HepG2 (cell line): Measurements from ENCODE around the gene NEAT1. TPM values are rescaled to one million over a fixed set of nuclear protein-coding genes. Genes with fewer than 3 reads are reported as not detected.

Experiments used
- AGO2 ChIP-seq: fragments of 200-400 bp; formaldehyde crosslinking; optimal IDR thresholded peaks from 2 replicates; pipeline ENCODE3; 2017; ENCODE audit warnings: mild to moderate bottlenecking, low read depth, low read length, moderate library complexity
- ARID2 ChIP-seq: sonication (generic); formaldehyde crosslinking; IDR thresholded peaks from 2 replicates; pipeline ENCODE4 v1.8.1; 2022; ENCODE audit warnings: mild to moderate bottlenecking, missing genetic modification reagents, borderline replicate concordance
- ATF7 ChIP-seq, 2 experiments: fragments of 450-650 bp in 1 of 2; sonication (generic) in 1 of 2; formaldehyde crosslinking in 1 of 2; IDR thresholded peaks; 2 replicates each; pipeline versions ENCODE4 v1.4.0 to v1.6.1; 2016 to 2020; ENCODE audit warnings: antibody characterized with exemption in 1 of 2, mild to moderate bottlenecking in 1 of 2, missing genetic modification reagents in 1 of 2
- CEBPB ChIP-seq: IDR thresholded peaks from 2 replicates; pipeline ENCODE4 v1.6.1; 2011; ENCODE audit warnings: low read depth, low read length, improper control_type of control experiment, borderline replicate concordance
- FOXK2 ChIP-seq: fragments of 450-650 bp; IDR thresholded peaks from 2 replicates; pipeline ENCODE4 v1.6.1; 2016
- HES4 ChIP-seq: sonication (generic); formaldehyde crosslinking; IDR thresholded peaks from 2 replicates; pipeline ENCODE4 v1.9.0; 2021; ENCODE audit warnings: mild to moderate bottlenecking, missing genetic modification reagents, borderline replicate concordance
- HOXA5 ChIP-seq: sonication (generic); formaldehyde crosslinking; IDR thresholded peaks from 2 replicates; pipeline ENCODE4 v1.4.0; 2020; ENCODE audit warnings: missing genetic modification reagents
- JUNB ChIP-seq: sonication (generic); formaldehyde crosslinking; IDR thresholded peaks from 2 replicates; pipeline ENCODE4 v1.8.0; 2022; ENCODE audit warnings: missing genetic modification reagents, mild to moderate bottlenecking, borderline replicate concordance
- KDM4B ChIP-seq: sonication (generic); formaldehyde crosslinking; IDR thresholded peaks from 2 replicates; pipeline ENCODE4 v1.4.0; 2020; ENCODE audit warnings: missing genetic modification reagents
- KDM5B ChIP-seq: sonication (generic); formaldehyde crosslinking; IDR thresholded peaks from 2 replicates; pipeline ENCODE4 v1.4.0; 2020; ENCODE audit warnings: missing genetic modification reagents, mild to moderate bottlenecking, borderline replicate concordance
- MLLT10 ChIP-seq: sonication (generic); formaldehyde crosslinking; IDR thresholded peaks from 2 replicates; pipeline ENCODE4 v1.4.0; 2020; ENCODE audit warnings: missing genetic modification reagents
- MXI1 ChIP-seq: IDR thresholded peaks from 3 replicates; pipeline ENCODE4 v1.6.1; 2012; ENCODE audit warnings: low read depth, low read length, inconsistent platforms, borderline replicate concordance
- POLR2AphosphoS2 ChIP-seq: IDR thresholded peaks from 2 replicates; pipeline ENCODE4 v1.6.1; 2011; ENCODE audit warnings: low read depth, low read length, improper control_type of control experiment
- POLR2G ChIP-seq: fragments of 200-400 bp; formaldehyde crosslinking; IDR thresholded peaks from 2 replicates; pipeline ENCODE4 v1.6.1; 2018; ENCODE audit warnings: mild to moderate bottlenecking, low read depth, low read length, moderate library complexity
- RXRA ChIP-seq: sonication (generic); formaldehyde crosslinking; IDR thresholded peaks from 2 replicates; pipeline ENCODE4 v1.5.1; 2020; ENCODE audit warnings: missing genetic modification reagents
- SRF ChIP-seq: IDR thresholded peaks from 2 replicates; pipeline ENCODE4 v1.6.1; 2011; ENCODE audit warnings: mild to moderate bottlenecking, low read depth, low read length, moderate library complexity
- TARDBP ChIP-seq: sonication (generic); formaldehyde crosslinking; IDR thresholded peaks from 2 replicates; pipeline ENCODE4 v1.8.0; 2022; ENCODE audit warnings: mild to moderate bottlenecking, missing genetic modification reagents
- TCF7L2 ChIP-seq: IDR thresholded peaks from 2 replicates; pipeline ENCODE4 v1.6.1; 2011; ENCODE audit warnings: mild to moderate bottlenecking, low read depth, low read length, moderate library complexity
- ZNF143 ChIP-seq: sonication (generic); formaldehyde crosslinking; IDR thresholded peaks from 2 replicates; pipeline ENCODE4 v1.4.0; 2020; ENCODE audit warnings: missing genetic modification reagents
- polyA plus RNA-seq, 8 experiments: library from polyadenylated mRNA; depleted of rRNA in 3 of 8; stranded (reverse) in 7 of 8; unstranded in 1 of 8; fragments of >200 nt; fragmentation: Illumina TruSeq in 4 of 8; extraction: Trizol in 4 of 8; gene quantifications; 2 replicates each; pipeline versions ENCODE4 v1.2.1 to v1.2.3, GENCODE V29; 2011 to 2016; ENCODE audit warnings: low read depth in 4 of 8, missing spikeins in 1 of 8, mixed read lengths in 1 of 8; ENCODE audit not compliant: insufficient read depth in 1 of 8
- total RNA-seq, 5 experiments: library from RNA; depleted of rRNA; stranded (reverse); fragments of >200 nt; fragmentation: Illumina TruSeq; extraction: Trizol; gene quantifications; 2 replicates each; pipeline ENCODE4 v1.2.3, GENCODE V29; 2016; ENCODE audit warnings: low read depth in 1 of 5
- TF ChIP-seq, protein P1 (sequence below): sonication (generic); formaldehyde crosslinking; IDR thresholded peaks from 2 replicates; pipeline ENCODE4 v1.4.0; 2020; ENCODE audit warnings: missing genetic modification reagents; ENCODE audit errors: not compliant biosample characterization
- TF ChIP-seq, protein P2 (sequence below): sonication (generic); formaldehyde crosslinking; IDR thresholded peaks from 2 replicates; pipeline ENCODE4 v1.4.0; 2020; ENCODE audit warnings: missing genetic modification reagents
- TF ChIP-seq, protein P3 (sequence below): IDR thresholded peaks from 2 replicates; pipeline ENCODE4 v1.6.1; 2016; ENCODE audit warnings: mild to moderate bottlenecking
- TF ChIP-seq, protein P4 (sequence below): sonication (generic); formaldehyde crosslinking; IDR thresholded peaks from 2 replicates; pipeline ENCODE4 v1.4.0; 2020; ENCODE audit warnings: missing genetic modification reagents, mild to moderate bottlenecking, borderline replicate concordance

NEAT1 gene
- total and polyA plus RNA-seq, 2 of the 13 experiments (the other 11 are each of a cell fraction or from before 2014, with no cell fraction given): 20.5 to 41.2 TPM

DNA sequence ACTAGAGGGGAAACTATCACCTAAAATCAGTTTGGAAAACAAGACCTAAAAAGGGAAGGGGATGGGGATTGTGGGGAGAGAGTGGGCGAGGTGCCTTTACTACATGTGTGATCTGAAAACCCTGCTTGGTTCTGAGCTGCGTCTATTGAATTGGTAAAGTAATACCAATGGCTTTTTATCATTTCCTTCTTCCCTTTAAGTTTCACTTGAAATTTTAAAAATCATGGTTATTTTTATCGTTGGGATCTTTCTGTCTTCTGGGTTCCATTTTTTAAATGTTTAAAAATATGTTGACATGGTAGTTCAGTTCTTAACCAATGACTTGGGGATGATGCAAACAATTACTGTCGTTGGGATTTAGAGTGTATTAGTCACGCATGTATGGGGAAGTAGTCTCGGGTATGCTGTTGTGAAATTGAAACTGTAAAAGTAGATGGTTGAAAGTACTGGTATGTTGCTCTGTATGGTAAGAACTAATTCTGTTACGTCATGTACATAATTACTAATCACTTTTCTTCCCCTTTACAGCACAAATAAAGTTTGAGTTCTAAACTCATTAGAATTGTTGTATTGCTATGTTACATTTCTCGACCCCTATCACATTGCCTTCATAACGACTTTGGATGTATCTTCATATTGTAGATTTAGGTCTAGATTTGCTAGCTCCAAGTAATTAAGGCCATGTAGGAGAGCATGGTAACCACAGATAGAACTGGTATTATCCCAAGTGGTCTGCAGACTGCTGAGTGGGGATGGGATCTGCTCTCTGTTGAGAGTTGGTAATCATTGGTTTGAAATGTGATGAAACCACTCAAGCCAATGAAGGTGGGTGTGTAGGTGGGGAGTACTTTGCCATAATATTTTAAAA, 3.6 kb downstream of the NEAT1 start (continued):
- TF ChIP-seq CEBPB (peak; percentile 71), ZNF143 (no peak), TARDBP (no peak), HOXA5 (CRISPR knock-in tag) (0 out of 2 replicates have a peak, but pooled peaks have one; percentile 61), JUNB (CRISPR knock-in tag) (no peak), MXI1 (no peak), FOXK2 (peak; percentile 31; the same call in 1 of the 2 replicates), ARID2 (CRISPR knock-in tag) (0 out of 2 replicates have a peak, but pooled peaks have one; percentile 51), RXRA (no peak), KDM4B (CRISPR knock-in tag) (no peak), ATF7 (IDR thresholded peaks at IDR 0.05) (peak; percentile 89), ATF7 (CRISPR knock-in tag; IDR thresholded peaks at IDR 0.05) (no peak), POLR2AphosphoS2 (peak; percentile 93), TCF7L2 (no peak), AGO2 (peak; percentile 77), SRF (no peak), KDM5B (CRISPR knock-in tag) (no peak), POLR2G (no peak), HES4 (CRISPR knock-in tag) (no peak), MLLT10 (peak; percentile 84)
- TF ChIP-seq, protein P1, sequence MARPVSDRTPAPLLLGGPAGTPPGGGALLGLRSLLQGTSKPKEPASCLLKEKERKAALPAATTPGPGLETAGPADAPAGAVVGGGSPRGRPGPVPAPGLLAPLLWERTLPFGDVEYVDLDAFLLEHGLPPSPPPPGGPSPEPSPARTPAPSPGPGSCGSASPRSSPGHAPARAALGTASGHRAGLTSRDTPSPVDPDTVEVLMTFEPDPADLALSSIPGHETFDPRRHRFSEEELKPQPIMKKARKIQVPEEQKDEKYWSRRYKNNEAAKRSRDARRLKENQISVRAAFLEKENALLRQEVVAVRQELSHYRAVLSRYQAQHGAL (CRISPR knock-in tag): no peak
- TF ChIP-seq, protein P2, sequence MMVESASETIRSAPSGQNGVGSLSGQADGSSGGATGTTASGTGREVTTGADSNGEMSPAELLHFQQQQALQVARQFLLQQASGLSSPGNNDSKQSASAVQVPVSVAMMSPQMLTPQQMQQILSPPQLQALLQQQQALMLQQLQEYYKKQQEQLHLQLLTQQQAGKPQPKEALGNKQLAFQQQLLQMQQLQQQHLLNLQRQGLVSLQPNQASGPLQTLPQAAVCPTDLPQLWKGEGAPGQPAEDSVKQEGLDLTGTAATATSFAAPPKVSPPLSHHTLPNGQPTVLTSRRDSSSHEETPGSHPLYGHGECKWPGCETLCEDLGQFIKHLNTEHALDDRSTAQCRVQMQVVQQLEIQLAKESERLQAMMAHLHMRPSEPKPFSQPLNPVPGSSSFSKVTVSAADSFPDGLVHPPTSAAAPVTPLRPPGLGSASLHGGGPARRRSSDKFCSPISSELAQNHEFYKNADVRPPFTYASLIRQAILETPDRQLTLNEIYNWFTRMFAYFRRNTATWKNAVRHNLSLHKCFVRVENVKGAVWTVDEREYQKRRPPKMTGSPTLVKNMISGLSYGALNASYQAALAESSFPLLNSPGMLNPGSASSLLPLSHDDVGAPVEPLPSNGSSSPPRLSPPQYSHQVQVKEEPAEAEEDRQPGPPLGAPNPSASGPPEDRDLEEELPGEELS (CRISPR knock-in tag): no peak
- TF ChIP-seq, protein P3, sequence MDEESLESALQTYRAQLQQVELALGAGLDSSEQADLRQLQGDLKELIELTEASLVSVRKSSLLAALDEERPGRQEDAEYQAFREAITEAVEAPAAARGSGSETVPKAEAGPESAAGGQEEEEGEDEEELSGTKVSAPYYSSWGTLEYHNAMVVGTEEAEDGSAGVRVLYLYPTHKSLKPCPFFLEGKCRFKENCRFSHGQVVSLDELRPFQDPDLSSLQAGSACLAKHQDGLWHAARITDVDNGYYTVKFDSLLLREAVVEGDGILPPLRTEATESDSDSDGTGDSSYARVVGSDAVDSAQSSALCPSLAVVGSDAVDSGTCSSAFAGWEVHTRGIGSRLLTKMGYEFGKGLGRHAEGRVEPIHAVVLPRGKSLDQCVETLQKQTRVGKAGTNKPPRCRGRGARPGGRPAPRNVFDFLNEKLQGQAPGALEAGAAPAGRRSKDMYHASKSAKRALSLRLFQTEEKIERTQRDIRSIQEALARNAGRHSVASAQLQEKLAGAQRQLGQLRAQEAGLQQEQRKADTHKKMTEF (CRISPR knock-in tag): no peak
- TF ChIP-seq, protein P4, sequence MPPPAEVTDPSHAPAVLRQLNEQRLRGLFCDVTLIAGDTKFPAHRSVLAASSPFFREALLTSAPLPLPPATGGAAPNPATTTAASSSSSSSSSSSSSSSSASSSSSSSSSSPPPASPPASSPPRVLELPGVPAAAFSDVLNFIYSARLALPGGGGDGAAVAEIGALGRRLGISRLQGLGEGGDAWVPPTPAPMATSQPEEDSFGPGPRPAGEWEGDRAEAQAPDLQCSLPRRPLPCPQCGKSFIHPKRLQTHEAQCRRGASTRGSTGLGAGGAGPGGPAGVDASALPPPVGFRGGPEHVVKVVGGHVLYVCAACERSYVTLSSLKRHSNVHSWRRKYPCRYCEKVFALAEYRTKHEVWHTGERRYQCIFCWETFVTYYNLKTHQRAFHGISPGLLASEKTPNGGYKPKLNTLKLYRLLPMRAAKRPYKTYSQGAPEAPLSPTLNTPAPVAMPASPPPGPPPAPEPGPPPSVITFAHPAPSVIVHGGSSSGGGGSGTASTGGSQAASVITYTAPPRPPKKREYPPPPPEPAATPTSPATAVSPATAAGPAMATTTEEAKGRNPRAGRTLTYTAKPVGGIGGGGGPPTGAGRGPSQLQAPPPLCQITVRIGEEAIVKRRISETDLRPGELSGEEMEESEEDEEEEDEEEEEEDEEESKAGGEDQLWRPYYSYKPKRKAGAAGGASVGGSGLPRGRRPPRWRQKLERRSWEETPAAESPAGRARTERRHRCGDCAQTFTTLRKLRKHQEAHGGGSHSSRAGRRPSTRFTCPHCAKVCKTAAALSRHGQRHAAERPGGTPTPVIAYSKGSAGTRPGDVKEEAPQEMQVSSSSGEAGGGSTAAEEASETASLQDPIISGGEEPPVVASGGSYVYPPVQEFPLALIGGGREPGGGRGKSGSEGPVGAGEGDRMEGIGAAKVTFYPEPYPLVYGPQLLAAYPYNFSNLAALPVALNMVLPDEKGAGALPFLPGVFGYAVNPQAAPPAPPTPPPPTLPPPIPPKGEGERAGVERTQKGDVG: no peak
